Midbrain (tissue), 1 donor: ENCODE data around the gene UQCRC1.

Source experiments
- DNase-seq: peaks from one replicate; lab custom pipeline; 2025; lab: John Stamatoyannopoulos, UW

UQCRC1 gene

DNA sequence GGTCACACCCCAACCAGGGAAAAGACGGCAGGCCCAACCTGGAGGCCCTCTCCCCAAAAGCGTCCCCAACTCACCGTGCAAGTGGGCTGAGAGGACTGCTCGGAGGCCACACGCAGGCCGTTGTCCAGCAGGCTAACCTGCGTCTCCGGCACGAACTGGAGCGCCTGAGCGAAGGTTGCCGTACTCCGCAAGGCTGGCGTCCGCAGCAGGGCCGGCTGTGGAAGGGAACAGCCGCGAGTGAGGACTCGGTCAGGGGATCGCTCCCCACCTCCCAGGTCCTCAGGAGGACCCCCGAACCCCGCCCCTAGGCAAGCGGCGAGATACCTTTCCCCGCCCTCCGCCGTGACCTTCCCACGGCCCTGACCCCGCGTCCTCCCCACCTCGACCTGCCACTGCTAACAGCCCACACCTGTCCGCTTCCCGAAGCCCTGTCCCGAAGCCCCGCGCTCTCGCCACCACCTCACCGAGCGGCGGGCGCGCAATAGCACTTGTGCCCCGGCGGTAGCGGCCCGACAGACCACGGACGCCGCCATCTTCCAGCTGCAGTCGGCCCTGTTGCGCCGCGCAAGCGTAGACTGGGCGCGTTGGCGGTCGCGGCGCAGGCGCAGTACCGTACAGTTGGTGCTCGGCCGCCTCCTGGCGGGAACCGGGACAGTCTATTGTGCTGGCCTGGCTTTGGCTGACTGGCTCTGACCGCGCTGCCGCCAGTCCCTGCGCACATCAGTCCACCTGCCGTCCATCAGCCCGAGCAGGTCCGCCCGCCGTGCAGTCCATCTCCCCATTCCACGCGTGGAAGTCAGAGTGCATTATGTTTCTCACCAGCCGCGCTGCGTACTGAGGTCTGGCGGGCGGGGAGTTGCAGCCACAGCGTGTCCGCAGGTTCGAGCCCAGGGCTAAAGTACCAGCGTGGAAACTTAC is at the start of gene UQCRC1:
Gene UQCRC1, minus strand, starts transcription at position 559 of the 918 bp plus-strand sequence. Its CDS starts 26 bp downstream, at position 533.
- peak; percentile 94 for DNase-seq

DNA sequence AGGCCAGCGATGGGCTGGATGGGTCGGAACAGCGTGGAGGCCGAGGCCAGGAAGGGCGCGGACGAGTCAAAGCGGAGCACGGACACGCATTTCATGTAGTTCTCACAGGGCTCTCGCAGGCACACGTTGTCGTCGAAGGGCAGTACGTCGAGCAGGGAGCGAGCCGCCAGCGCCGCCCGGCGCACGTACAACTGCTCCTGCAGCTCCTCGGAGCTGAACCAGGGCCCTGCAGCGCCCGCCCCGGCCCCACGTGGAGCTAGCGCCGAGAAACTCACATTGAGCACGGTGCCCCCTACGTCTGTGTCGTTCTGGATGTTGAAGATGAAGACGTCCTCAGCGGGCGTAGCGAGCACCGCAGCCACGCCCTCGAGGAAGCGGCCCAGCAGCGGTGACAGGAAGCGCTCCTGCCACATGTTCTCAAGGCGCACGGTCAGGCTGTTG is 47.4 kb upstream of the UQCRC1 start:
- DNase-seq = no peak

DNA sequence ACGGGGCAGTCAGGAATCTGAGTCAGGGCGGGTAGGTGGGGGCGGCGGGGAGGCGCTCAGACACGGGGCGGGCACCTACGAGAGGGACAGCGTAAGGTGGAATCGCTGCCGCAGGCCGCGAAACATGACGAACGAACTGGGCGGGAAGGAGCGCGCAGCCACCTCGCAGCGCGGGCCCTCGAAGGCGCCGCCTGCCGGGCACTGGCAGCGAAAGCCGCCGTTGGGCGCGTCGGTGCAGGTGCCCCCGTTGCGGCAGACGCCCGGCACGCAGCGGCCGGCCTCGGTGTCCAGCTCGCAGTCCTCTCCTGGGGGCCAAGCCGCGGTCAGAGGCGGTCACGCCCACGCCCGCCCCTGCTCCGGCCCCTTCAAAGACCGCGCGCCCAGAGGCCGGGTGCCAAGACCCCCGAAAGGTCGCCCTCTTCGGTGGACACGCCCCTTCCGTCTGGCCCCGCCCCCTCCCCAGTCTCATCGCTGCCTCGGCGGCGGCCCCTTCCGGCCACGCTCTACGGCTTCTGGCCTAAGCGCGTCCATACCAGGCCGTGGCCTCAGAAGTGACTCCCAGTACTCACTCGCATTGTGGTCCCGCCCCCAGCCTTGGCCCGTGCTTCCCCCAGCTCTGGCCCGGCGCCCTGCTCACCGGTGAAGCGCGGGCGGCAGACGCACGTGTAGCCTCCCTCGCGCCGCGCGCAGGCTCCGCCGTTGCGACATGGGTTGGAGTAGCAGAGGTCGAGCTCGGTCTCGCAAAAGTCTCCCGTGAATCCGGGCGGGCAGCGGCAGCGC is 46.8 kb upstream of the UQCRC1 start:
- peak; percentile 17 for DNase-seq

GRCh38 chr3:48655606-48656005 is 46.2 kb upstream of the UQCRC1 start:
- DNase-seq = no peak

- no peak for DNase-seq
These were observed 45.6 kb upstream of the UQCRC1 start for GRCh38 chr3:48655063-48655462.

- no peak for DNase-seq
These were observed 43.7 kb upstream of the UQCRC1 start for GRCh38 chr3:48652923-48653715.

GRCh38 chr3:48651771-48652170 is 42.3 kb upstream of the UQCRC1 start:
- DNase-seq = no peak

GRCh38 chr3:48650723-48651122 is 41.3 kb upstream of the UQCRC1 start:
- DNase-seq = no peak

- no peak for DNase-seq
These were observed 38.9 kb upstream of the UQCRC1 start for GRCh38 chr3:48648188-48648850.

DNA sequence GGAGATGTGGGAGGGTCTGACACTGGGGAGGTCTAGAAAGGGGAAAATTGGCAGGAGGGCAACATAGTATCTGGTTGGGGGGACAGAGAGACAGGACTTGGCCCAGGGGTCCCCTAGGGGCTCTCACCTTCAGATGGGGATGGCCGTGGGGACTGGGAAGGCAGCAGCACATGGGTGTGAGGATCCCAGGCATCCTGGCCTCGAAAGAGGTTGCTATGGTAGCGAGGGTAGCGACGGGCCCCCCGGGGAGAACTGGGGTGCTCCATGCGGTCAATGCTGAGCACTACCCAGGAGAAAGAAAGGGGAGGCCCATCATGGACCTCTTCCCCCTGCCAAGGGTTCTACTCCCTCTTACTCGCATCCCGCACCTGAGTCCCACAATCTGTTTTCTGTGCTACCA is 38.3 kb upstream of the UQCRC1 start:
- DNase-seq = no peak

DNA sequence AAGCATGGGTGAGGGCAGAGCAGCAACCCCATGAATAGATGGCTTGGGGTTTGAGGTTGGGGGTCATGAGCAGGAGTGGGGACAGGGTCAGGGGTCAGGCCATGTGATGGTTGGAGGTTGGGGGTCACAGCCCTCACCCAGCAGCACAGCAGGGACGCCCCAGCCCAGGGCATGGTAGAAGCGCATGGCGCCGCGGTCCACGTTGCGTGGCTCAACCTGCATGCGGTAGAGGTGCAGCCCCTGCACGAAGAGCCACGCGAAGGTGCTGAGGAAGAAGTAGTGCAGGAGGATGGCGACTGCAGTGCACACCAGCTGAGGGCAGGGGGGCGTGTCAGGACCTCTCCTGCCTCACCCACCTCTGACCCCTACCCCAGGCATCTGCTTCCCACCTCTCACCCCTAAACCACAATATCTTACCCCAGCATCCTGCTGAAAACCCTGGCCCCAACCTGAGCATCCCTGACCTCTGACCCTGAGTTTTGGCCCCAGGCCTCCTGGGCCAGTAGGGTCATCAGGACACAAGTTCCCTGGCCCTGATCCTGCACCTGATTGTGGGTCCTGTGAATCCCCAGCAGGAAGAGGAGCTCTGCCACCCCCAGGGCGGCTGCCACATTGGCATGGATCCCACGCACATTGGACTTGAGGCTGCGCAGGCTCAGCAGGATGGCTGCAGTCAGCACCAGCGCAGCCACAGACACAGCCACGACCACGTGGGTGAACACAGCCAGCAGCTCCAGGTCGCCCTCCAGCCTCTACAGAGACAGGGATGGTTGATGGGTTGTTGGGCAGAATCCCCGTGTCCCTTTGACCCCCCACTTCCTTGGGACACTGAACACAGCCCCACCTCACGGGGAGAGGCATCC is 35.7 kb upstream of the UQCRC1 start:
- DNase-seq = no peak

GRCh38 chr3:48642605-48643004 is 33.2 kb upstream of the UQCRC1 start:
- DNase-seq = no peak

DNA sequence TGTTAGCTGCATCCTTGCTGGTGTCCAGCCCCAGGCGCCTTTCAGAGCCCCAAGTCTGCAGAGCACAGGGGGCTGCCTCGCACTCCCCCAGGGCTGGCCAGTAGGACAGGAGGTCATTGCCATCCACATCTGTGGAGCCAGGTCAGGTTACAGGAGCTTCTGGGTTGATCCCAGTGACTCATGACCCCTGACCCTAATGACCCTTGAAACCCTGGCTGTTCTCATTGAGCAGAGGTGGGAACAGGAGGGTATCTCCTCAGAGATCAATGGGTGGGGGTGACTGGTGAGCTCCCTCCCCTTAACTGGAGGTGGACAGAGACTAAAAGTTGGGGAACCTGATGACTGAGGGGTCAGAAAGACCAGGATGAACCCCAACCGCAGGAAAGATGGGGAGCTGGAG is 31.9 kb upstream of the UQCRC1 start:
- DNase-seq = no peak

DNA sequence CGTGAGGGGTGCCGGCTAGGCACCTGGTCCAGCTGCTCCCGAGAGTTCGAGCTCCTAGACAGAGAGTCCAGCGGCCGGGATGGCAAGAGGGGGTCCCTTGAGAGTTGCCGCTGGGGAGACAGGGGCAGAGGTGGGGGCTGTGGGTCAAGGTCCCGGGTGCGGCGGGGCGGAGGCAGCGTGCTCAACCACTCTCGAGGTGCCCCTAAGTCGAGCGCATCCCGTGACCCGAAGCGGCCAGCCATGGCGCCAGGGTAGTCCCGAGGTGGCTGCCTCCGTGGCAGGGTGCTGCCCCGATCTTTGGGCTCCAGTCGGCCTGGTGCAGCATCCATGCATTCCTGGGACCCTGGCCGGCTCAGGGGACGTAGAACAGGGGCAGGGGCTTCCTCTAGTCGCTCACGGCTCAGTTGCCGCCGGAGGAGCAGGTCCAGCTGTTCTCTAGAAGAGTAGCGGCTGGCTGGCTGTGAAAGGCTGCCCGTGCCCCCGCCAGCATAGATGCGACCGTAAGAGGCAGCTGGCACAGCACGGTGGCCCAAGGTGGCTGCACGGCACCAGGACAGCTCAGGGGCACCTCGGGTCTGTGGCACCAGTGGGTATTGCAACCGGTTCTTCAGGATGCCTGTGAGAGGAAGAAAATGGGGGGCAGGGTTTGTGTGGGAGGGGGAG is 30.6 kb upstream of the UQCRC1 start:
- no peak for DNase-seq

- DNase-seq = no peak
These were observed 27.9 kb upstream of the UQCRC1 start for GRCh38 chr3:48637305-48637704.

DNA sequence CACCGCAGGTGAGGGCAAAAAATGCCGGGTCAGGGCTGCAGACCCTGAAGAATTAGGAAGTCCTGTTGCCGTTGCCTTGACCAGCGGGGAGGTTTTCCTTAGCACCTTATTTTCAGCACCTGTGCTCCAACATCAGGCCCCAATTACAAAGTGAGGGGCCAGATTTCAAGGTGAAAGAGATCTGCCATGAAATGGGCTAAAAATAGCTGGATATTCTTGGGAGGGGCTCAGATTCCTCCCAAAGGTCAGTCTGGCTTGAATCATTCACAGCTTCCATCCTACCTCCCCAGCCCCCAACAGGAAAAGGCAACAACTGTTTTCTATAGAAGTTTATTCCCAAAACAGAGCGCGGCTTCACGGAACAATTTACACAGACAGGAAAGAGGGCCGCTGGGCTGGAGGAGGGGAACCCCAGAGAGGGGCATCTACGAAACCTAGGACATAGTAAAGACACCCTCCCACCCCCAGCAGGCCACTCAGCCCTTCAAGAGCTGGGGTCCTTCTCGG is 26.8 kb upstream of the UQCRC1 start:
- DNase-seq = no peak

GRCh38 chr3:48635222-48636021 is 26.0 kb upstream of the UQCRC1 start, which contains the start of gene SLC26A6:
Gene SLC26A6 (minus strand): TSS chr3:48635461. CDS start chr3:48635393, 68 bp downstream.
- peak; percentile 97 for DNase-seq

GRCh38 chr3:48634661-48635221 is 25.3 kb upstream of the UQCRC1 start:
- peak; percentile 6 for DNase-seq
